GM12801 (cell line): ENCODE results near the gene GCAT.

Source experiments
- CTCF ChIP-seq: IDR thresholded peaks from one replicate; pipeline ENCODE4 v1.5.1; 2011; ENCODE audit warnings: control low read depth; ENCODE audit not compliant: insufficient read length; ENCODE audit errors: extremely low read depth

The GCAT gene

GRCh38 chr22:37823134-37823985, 15.6 kb downstream of the GCAT start, which contains the start of gene GALR3:
TSS of gene GALR3 (plus strand) at chr22:37823382. CDS start at chr22:37823407, 25 bp downstream.
- no peak for TF ChIP-seq CTCF

GRCh38 chr22:37824674-37825641, 17.2 kb downstream of the GCAT start:
- TF ChIP-seq CTCF, result no peak

DNA sequence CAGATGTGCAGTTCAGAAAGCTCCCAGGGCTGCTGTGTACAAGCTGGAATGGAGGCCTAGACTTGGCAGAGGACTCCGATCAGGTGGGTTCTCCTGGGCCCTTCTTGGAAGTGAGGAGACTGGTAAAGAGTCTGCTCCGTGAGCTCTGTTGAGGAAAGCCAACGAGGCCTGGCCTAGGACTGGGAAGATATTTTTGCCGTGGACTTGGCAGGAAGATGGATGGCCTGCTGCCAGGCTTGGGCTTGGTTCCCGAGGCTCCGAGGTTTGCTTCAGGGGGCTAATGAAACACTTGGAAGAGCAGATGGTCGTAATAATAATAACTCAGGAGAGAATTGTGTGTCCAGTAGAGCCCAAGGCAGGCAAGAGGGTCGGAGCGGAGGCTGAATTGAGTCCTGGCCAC, 19.3 kb downstream of the GCAT start:
- no peak for TF ChIP-seq CTCF

DNA sequence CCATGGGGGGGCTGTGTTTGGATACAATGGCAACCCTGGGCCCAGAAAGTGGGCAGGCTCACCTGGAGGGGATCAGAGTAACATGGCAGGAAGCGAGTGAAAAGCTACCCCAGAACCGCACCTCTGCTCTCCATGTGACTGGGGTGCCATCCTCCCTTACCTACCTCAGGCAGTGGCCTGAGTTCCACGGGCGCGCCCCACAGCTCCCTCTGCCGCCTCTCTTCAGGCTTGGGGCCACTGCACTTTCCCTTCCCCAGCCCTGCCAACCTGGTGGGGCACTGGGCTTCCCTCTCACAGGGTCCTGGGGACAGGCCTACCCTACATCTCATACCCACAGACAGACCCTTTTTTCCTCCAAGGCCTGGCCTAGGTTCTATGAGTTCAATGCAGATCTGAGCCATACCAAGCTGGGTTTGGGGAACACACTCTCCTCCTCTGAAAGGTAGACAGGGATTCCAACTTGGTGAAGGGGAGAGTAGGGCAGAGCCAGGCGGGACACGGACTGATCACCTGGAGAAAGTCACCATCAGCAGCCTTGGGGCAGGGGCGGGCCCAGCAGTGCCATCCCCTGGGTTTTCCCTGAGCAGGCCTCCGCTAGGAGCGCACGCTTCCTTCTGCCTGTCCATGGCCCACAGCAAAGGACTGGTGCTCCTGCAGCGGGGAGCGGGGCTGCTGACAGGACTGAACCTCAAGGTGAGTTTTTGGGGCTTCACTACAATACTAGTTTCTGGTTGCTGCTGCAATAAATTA, 22.5 kb downstream of the GCAT start:
- TF ChIP-seq CTCF, result no peak

DNA sequence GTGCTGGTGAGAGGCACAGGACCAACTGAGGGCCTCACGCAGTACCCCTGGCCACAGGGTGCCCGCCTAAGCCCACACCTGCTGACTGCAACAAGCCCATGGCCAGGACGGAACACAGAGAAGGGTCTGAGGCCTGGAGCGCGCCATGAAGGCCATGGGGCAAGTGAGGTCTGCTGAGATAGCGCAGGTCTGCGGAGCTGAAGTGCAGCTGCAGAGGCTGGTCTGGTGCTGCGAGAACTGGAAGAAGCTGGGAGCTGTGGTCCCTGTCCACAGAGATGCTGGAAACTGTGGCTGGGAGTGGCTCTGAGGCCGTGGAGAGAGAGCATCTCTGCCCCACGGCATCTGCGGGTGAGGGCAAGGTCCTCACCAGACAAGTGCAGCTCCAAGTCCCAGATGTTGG, 23.7 kb downstream of the GCAT start:
- no peak for TF ChIP-seq CTCF

DNA sequence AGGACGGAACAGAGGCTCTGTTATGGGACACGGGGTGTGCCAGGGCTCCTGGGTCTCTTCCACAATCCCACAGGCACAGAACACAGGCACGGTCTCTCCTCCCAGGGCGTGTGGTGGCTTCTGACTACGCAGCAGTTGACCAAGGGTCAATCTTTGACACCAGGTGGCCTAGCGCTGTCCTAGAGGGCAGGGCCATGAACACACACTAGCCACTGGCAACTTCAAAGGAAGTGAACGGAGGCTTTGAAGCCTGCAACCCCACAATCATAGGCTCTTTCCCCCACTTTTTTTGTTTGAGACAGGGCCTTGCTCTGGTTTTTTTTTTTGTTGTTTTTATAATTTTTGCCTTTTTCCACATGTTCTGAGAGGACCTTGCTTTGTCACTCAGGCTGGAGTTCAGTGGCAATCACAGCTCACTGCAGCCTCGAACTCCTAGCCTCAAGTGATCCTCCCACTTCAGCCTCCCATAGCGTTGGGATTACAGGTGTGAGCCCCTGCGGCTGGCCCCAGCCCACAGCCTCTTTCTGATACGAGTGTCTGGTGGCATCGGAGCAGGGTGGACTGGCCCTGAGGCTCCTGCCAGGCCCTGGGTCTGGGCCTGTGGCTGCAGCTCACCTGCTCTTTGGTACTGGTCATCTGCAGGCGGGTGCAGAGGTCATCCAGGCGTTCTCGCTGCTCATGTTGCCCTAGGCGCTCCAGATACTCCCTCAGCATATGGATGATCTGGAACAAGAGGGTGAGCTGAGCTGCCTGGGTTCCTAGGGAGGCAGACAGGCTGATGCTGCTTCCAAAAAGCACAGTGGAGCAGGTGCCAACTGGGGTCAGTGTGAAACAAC, 24.5 kb downstream of the GCAT start:
- no peak for TF ChIP-seq CTCF
